CD8-positive, alpha-beta memory T cell (primary cell): Measurements from ENCODE around the gene GCG. TPM values are rescaled to one million over a fixed set of nuclear protein-coding genes. Genes with fewer than 3 reads are reported as not detected.

Experiments
- CTCF ChIA-PET: fragments of 350-600 bp; sonication (Branson Sonifier 250); formaldehyde crosslinking; loops from one replicate; lab custom pipeline; 2021; ENCODE audit warnings: antibody characterized with exemption; lab: Charles Lee
- POLR2A ChIA-PET: fragments of 350-600 bp; sonication (Branson Sonifier 250); formaldehyde crosslinking; loops from one replicate; lab custom pipeline; 2021; ENCODE audit warnings: antibody characterized with exemption; lab: Charles Lee
- DNase-seq, 5 donors: peaks; one replicate each; pipeline versions ENCODE4 v3.0.0 to v3.0.0-alpha.2; 2020 to 2022; ENCODE audit warnings: mixed read lengths in 1 of 5
- H3K27ac ChIP-seq: one replicate; pipeline ENCODE4 v1.7.0; 2013; ENCODE audit warnings: low read depth, mild to moderate bottlenecking, low read length, moderate library complexity
- H3K27me3 ChIP-seq: 2 replicates; pipeline ENCODE4 v1.7.0; 2013; ENCODE audit warnings: low read length, mild to moderate bottlenecking; ENCODE audit not compliant: insufficient read depth, poor library complexity, severe bottlenecking
- H3K36me3 ChIP-seq: 2 replicates; pipeline ENCODE4 v1.7.0; 2013; ENCODE audit warnings: mild to moderate bottlenecking, low read length, moderate library complexity; ENCODE audit not compliant: insufficient read depth
- H3K4me1 ChIP-seq: 2 replicates; pipeline ENCODE4 v1.7.0; 2013; ENCODE audit warnings: mild to moderate bottlenecking, low read length, moderate library complexity; ENCODE audit not compliant: insufficient read depth
- H3K4me3 ChIP-seq: 2 replicates; pipeline ENCODE4 v1.7.0; 2013; ENCODE audit warnings: mild to moderate bottlenecking, low read length
- H3K9me3 ChIP-seq: 2 replicates; pipeline ENCODE4 v1.7.0; 2013; ENCODE audit warnings: mild to moderate bottlenecking, low read length
- H3K27ac Mint-ChIP-seq, 8 donors: one replicate each; pipeline ENCODE4 v1.8.0; 2020 to 2021; ENCODE audit warnings: mixed read lengths in 8 of 8, mild to moderate bottlenecking in 6 of 8, inconsistent platforms in 3 of 8, moderate library complexity in 3 of 8
- H3K27me3 Mint-ChIP-seq, 2 donors: one replicate each; pipeline ENCODE4 v1.8.0; 2020 to 2021; ENCODE audit warnings: mixed read lengths in 2 of 2, mild to moderate bottlenecking in 1 of 2, moderate library complexity in 1 of 2
- H3K36me3 Mint-ChIP-seq, 3 donors: one replicate each; pipeline ENCODE4 v1.8.0; 2020 to 2021; ENCODE audit warnings: mixed read lengths in 3 of 3, inconsistent platforms in 1 of 3, mild to moderate bottlenecking in 1 of 3
- H3K4me1 Mint-ChIP-seq, 3 donors: one replicate each; pipeline ENCODE4 v1.8.0; 2020 to 2021; ENCODE audit warnings: mixed read lengths in 3 of 3, inconsistent platforms in 1 of 3, mild to moderate bottlenecking in 1 of 3
- H3K4me3 Mint-ChIP-seq, 7 donors: one replicate each; pipeline ENCODE4 v1.8.0; 2020 to 2021; ENCODE audit warnings: mixed read lengths in 7 of 7, mild to moderate bottlenecking in 6 of 7, moderate library complexity in 4 of 7, inconsistent platforms in 2 of 7
- H3K9me3 Mint-ChIP-seq, 5 donors: one replicate each; pipeline ENCODE4 v1.8.0; 2020 to 2022; ENCODE audit warnings: mixed read lengths in 5 of 5, mild to moderate bottlenecking in 3 of 5, moderate library complexity in 2 of 5, inconsistent platforms in 1 of 5
- polyA plus RNA-seq: library from polyadenylated mRNA; unstranded; fragments of 300-500 nt; fragmentation: Illumina TruSeq; gene quantifications from one replicate; pipeline ENCODE4 v1.2.3, GENCODE V29; 2021
- total RNA-seq, 2 experiments: library from RNA; stranded (reverse); gene quantifications; one replicate each; pipeline ENCODE4 v1.2.3, GENCODE V29; 2021

GCG gene
- total and polyA plus RNA-seq, 3 experiments from 2014 or later, result not detected

DNA sequence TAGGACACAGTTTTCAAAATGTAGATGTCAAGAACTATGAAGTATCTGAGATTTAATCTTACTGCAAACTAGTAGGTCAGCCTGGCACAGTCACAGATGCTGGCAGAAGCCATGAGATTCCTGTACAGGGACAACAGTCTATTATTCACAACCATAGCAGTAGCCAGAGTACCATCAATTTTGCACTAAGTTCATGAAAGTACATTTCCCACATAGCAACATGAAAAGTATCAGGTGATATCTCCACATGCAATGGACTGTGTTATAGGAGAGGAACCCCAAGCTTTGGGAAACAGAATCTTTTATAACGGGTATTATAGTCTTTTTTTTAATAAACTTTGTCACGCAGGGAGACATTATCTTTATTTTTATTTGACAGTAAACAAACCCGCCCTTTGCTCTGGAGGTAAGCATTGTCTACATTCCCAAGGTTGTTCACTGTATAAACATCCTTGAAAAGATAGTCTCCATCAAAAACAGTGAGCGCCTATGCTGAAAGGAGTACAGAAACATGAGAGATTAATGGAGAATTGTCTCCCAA is 44.6 kb downstream of the GCG start:
- CTCF ChIA-PET, result no interaction called here
- POLR2A ChIA-PET, result no interaction called here

GRCh38 chr2:162106746-162107145 is 45.3 kb downstream of the GCG start:
- H3K4me3 Mint-ChIP-seq, result no peak overlapping the region
- CTCF ChIA-PET, result no interaction called here
- H3K4me1 Mint-ChIP-seq, result no peaks in the 10 kb centered on the region
- H3K9me3 Mint-ChIP-seq, result no peaks in the 10 kb centered on the region
- no peak overlapping the region for H3K27ac Mint-ChIP-seq
- H3K36me3 Mint-ChIP-seq, result peaks cover 0 to 3% (median 0%) of the 10 kb centered on the region in 3 donors
- DNase-seq, result no peak
- POLR2A ChIA-PET, result no interaction called here
- no peak overlapping the region for H3K4me3 ChIP-seq
- no peaks in the 10 kb centered on the region for H3K4me1 ChIP-seq
- no peaks in the 10 kb centered on the region for H3K27me3 ChIP-seq
- no peak overlapping the region for H3K27ac ChIP-seq
- H3K9me3 ChIP-seq, result no peaks in the 10 kb centered on the region
- peaks cover 3 to 4% of the 10 kb centered on the region in 2 donors for H3K27me3 Mint-ChIP-seq
- H3K36me3 ChIP-seq, result no peaks in the 10 kb centered on the region

More for the DNA sequence above, 44.6 kb downstream of the GCG start:
- Mint-ChIP-seq H3K9me3 (no peaks in the 10 kb centered on the region), H3K36me3 (peaks cover 0 to 3% (median 0%) of the 10 kb centered on the region in 3 donors), H3K27ac (no peak overlapping the region), H3K4me3 (no peak overlapping the region), H3K4me1 (no peaks in the 10 kb centered on the region), H3K27me3 (peaks cover 4% of the 10 kb centered on the region in 2 donors)
- no peak overlapping the region for H3K4me3 ChIP-seq
- no peaks in the 10 kb centered on the region for H3K4me1 ChIP-seq
- no peaks in the 10 kb centered on the region for H3K27me3 ChIP-seq
- no peak overlapping the region for H3K27ac ChIP-seq
- no peak for DNase-seq
- H3K36me3 ChIP-seq, result no peaks in the 10 kb centered on the region
- H3K9me3 ChIP-seq, result no peaks in the 10 kb centered on the region

DNA sequence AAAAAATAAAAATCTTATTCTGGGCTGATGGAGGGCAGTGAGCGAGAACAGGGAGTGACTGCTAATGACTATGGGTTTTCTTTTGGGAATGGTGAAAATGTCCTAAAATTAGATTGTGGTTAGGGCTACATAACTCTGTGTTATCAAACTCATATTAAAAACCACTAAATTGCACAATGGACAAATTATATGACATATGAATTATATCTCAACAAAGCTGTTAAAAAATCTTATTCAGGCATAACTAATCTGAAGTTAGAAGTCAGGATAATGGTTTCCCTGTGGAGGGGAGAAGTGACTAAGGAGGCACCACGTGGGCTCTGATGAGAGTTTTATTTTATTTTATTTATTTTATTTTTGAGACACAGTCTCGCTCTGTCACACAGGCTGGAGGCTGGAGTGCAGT is 45.9 kb downstream of the GCG start:
- Histone ChIP-seq H3K27me3 (no peaks in the 10 kb centered on the region), H3K4me1 (no peaks in the 10 kb centered on the region), H3K36me3 (no peaks in the 10 kb centered on the region), H3K9me3 (no peaks in the 10 kb centered on the region), H3K4me3 (no peak overlapping the region), H3K27ac (no peak overlapping the region)
- ChIA-PET CTCF (no interaction called here), POLR2A (no interaction called here)
- Mint-ChIP-seq H3K9me3 (no peaks in the 10 kb centered on the region), H3K4me3 (no peak overlapping the region), H3K27me3 (peaks cover 0 to 4% of the 10 kb centered on the region in 2 donors), H3K4me1 (no peaks in the 10 kb centered on the region), H3K36me3 (peaks cover 0 to 3% (median 0%) of the 10 kb centered on the region in 3 donors), H3K27ac (no peak overlapping the region)
- no peak for DNase-seq

DNA sequence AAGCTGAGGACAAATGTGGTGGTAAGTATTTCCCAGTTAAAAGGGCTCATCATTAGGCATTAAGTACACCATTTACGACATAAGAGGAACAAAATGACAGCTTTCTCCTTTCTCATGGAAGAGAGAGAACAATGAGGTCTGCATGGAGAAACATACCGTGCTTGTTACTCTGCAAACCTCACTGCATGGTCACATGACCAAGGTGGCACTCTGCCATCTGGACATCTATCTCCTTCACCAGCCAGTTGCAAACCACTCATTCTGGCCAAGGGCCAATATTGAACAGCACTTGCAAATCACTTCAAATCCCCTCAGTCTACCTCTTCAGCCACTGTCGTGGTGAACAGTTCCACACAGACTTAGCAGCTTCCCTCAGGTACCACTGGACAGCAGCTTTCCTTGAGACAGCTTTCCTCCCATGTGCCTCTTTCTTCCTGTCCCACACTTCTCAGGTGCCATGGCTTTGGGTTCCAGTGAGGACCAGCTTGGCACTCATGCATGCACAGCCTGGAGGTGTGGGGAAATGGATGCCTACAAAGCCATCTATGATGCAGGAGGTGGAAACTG is 48.5 kb downstream of the GCG start:
- Histone ChIP-seq H3K9me3 (no peaks in the 10 kb centered on the region), H3K36me3 (no peaks in the 10 kb centered on the region), H3K4me3 (no peak overlapping the region), H3K27ac (no peak overlapping the region), H3K27me3 (no peaks in the 10 kb centered on the region), H3K4me1 (no peaks in the 10 kb centered on the region)
- no peaks in the 10 kb centered on the region for H3K9me3 Mint-ChIP-seq
- no peaks in the 10 kb centered on the region for H3K4me1 Mint-ChIP-seq
- no peak for DNase-seq
- H3K4me3 Mint-ChIP-seq, result no peak overlapping the region
- H3K27me3 Mint-ChIP-seq, result peaks cover 0 to 4% of the 10 kb centered on the region in 2 donors
- ChIA-PET POLR2A (no interaction called here), CTCF (no interaction called here)
- H3K36me3 Mint-ChIP-seq, result no peaks in the 10 kb centered on the region
- H3K27ac Mint-ChIP-seq, result no peak overlapping the region

DNA sequence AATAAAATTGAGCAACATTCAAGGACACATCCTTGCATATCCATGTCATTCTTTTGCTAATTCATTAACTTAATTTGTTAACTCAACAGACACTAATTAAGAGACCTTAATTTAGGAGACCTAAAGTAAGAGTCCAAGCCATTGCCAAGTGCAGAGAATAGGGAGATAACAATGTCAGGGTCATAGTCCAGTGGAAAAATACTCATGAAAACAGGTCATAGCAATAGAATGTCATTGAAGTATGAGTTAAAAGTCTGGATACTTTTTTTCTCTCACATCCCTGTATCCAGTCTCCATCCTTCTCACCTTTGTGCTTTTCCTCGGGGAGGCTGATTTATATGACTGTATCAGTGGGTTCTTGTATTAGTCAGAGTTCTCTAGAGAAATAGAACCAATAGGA is 51.5 kb downstream of the GCG start:
- Histone ChIP-seq H3K9me3 (no peaks in the 10 kb centered on the region), H3K36me3 (no peaks in the 10 kb centered on the region), H3K4me3 (no peak overlapping the region), H3K4me1 (no peaks in the 10 kb centered on the region), H3K27ac (no peak overlapping the region), H3K27me3 (no peaks in the 10 kb centered on the region)
- Mint-ChIP-seq H3K36me3 (peaks cover 0 to 4% (median 4%) of the 10 kb centered on the region in 3 donors), H3K27ac (no peak overlapping the region), H3K4me1 (no peaks in the 10 kb centered on the region), H3K27me3 (peaks cover 0 to 4% of the 10 kb centered on the region in 2 donors), H3K4me3 (no peak overlapping the region), H3K9me3 (no peaks in the 10 kb centered on the region)
- ChIA-PET POLR2A (no interaction called here), CTCF (no interaction called here)
- no peak for DNase-seq

GRCh38 chr2:162099836-162100235 is 52.2 kb downstream of the GCG start:
- Mint-ChIP-seq H3K27ac (no peak overlapping the region), H3K4me3 (no peak overlapping the region), H3K4me1 (no peaks in the 10 kb centered on the region), H3K27me3 (peaks cover 0 to 4% of the 10 kb centered on the region in 2 donors), H3K36me3 (peaks cover 0 to 4% (median 4%) of the 10 kb centered on the region in 3 donors), H3K9me3 (no peaks in the 10 kb centered on the region)
- Histone ChIP-seq H3K27me3 (no peaks in the 10 kb centered on the region), H3K36me3 (no peaks in the 10 kb centered on the region), H3K4me3 (no peak overlapping the region), H3K9me3 (no peaks in the 10 kb centered on the region), H3K4me1 (no peaks in the 10 kb centered on the region), H3K27ac (no peak overlapping the region)
- ChIA-PET CTCF (interaction anchor here (1.3 kb wide), 1 partner anchor 10 kb away, joined by 4 read pairs; no protein-coding TSS in a partner anchor), POLR2A (no interaction called here)
- DNase-seq, result no peak

Other genes starting within 250 kb of the GCG start
- gene DPP4, start 78.0 kb downstream of the GCG start, total RNA-seq, result 10 to 100 TPM; 14.6 to 15.4 TPM
- 71.7 TPM for gene DPP4, start 78.0 kb downstream of the GCG start, polyA plus RNA-seq
- not detected for gene FAP, start 91.2 kb upstream of the GCG start, total RNA-seq
- not detected for gene FAP, start 91.2 kb upstream of the GCG start, polyA plus RNA-seq
- gene IFIH1, start 166.4 kb upstream of the GCG start, total RNA-seq, result 10 to 100 TPM; 16.8 to 17.9 TPM
- 19.7 TPM for gene IFIH1, start 166.4 kb upstream of the GCG start, polyA plus RNA-seq
- 10 to 100 TPM; 15.2 to 15.8 TPM for gene GCA, start 191.9 kb upstream of the GCG start, total RNA-seq
- gene GCA, start 191.9 kb upstream of the GCG start, polyA plus RNA-seq, result 14.0 TPM